Body of pancreas (tissue), 4 donors: Measurements from ENCODE around the gene MCIDAS. TPM values are rescaled to one million over a fixed set of nuclear protein-coding genes. Genes with fewer than 3 reads are reported as not detected.

Experiments
- ATAC-seq: fragments of 150-250 bp; one replicate; pipeline ENCODE4 v1.9.1; 2016
- DNase-seq, 4 donors: peaks; one replicate each; pipeline ENCODE4 v3.0.0-alpha.2; 2019
- H3K27ac ChIP-seq, 4 donors: fragments of 200-600 bp; sonication (generic); 1 replicate in 3 of 4; 2 replicates in 1 of 4; pipeline versions ENCODE4 v1.5.1 to v1.6.1; 2016 to 2019; ENCODE audit warnings: mild to moderate bottlenecking in 1 of 4, mixed read lengths in 1 of 4, moderate library complexity in 1 of 4
- H3K27me3 ChIP-seq, 2 donors: fragments of 200-600 bp; sonication (generic); one replicate each; pipeline ENCODE4 v1.6.0; 2016; ENCODE audit warnings: mild to moderate bottlenecking in 1 of 2
- H3K36me3 ChIP-seq, 2 donors: fragments of 200-600 bp; sonication (generic); replicated peaks in 1 of 2; 2 replicates each; pipeline ENCODE4 v1.5.1; 2016; ENCODE audit warnings: low read depth in 2 of 2; ENCODE audit not compliant: insufficient read depth in 1 of 2
- H3K4me1 ChIP-seq: fragments of 200-600 bp; sonication (generic); one replicate; pipeline ENCODE4 v1.6.0; 2016
- H3K4me3 ChIP-seq, 2 donors: fragments of 200-600 bp; sonication (generic); 1 replicate in 1 of 2; 2 replicates in 1 of 2; pipeline ENCODE4 v1.5.1; 2016 to 2019
- H3K9me3 ChIP-seq, 3 donors: fragments of 200-600 bp; sonication (generic); 1 replicate in 2 of 3; 2 replicates in 1 of 3; pipeline ENCODE4 v1.5.1; 2016
- POLR2A ChIP-seq, 3 donors: fragments of 450-650 bp; IDR thresholded peaks; one replicate each; pipeline ENCODE4 v1.6.1; 2016; ENCODE audit warnings: antibody characterized with exemption in 3 of 3, mild to moderate bottlenecking in 2 of 3
- WGBS, 2 donors: methylation state at CpG; one replicate each; pipeline ENCODE4 v1.1.5; 2017; 5-methylcytosine and 5-hydroxymethylcytosine counted together
- intact Hi-C: fragments of 100-400 bp; cut with DNase I; formaldehyde crosslinking; loops from one replicate; pipeline ENCODE4 v1.15.1; 2023
- total RNA-seq, 2 donors: library from RNA; depleted of rRNA; stranded (reverse); fragments of >200 nt; gene quantifications; one replicate each; pipeline ENCODE4 v1.1.0, GENCODE V29; 2016
- TF ChIP-seq, protein P1 (sequence below), 7 experiments: fragments of 450-650 bp in 4 of 7; fragments of 200-600 bp in 3 of 7; sonication (generic) in 3 of 7; IDR thresholded peaks; one replicate each; pipeline ENCODE4 v1.5.1; 2016 to 2019; ENCODE audit warnings: antibody characterized with exemption in 7 of 7

MCIDAS gene
- total RNA-seq, 2 donors from 2014 or later: 1.3 TPM; not detected in 1

DNA sequence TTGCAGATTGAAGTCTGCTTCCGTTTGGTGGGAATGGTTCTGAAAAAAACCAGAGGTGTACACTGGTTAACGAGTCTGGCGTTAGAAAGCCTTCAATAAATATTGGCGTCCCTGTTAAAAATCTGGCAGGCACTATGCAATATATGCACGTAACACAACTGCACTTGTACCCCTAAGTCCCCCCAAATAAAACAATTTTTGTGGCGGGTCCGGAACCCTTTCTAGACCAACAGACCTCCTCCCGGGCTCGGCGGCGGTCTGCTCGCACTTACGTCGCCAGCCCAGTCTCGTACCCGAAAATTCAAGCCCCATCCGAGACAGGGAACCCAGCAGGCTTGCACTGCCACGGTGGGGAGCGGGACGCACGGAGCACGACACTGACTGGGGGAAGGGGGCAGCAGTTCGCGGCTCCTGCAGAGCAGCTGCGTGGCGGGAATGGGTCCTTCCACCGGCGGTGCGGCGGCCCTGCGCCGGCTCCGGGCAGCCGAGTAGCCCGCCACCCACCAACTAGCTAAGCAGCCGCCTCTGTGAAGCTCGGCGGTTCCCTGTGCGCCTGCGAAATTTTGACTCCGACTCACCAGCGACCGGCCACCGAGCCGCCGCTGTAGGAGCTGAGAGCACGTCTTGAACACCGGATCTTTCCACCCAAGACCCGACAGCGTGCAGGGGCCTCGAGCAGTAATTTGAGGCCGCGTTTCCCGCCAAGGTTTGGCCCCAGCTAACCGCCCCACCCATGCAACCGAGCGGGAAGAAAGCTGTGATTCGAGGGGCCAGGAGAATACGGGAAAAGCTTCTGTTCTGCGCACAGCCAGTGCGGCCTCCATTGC is 3.9 kb downstream of the MCIDAS start:
- TF ChIP-seq POLR2A (IDR thresholded peaks at IDR 0.05): no peak
- TF ChIP-seq, protein P1, sequence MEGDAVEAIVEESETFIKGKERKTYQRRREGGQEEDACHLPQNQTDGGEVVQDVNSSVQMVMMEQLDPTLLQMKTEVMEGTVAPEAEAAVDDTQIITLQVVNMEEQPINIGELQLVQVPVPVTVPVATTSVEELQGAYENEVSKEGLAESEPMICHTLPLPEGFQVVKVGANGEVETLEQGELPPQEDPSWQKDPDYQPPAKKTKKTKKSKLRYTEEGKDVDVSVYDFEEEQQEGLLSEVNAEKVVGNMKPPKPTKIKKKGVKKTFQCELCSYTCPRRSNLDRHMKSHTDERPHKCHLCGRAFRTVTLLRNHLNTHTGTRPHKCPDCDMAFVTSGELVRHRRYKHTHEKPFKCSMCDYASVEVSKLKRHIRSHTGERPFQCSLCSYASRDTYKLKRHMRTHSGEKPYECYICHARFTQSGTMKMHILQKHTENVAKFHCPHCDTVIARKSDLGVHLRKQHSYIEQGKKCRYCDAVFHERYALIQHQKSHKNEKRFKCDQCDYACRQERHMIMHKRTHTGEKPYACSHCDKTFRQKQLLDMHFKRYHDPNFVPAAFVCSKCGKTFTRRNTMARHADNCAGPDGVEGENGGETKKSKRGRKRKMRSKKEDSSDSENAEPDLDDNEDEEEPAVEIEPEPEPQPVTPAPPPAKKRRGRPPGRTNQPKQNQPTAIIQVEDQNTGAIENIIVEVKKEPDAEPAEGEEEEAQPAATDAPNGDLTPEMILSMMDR (IDR thresholded peaks at IDR 0.05): no peak
- Histone ChIP-seq H3K9me3 (no peaks in the 10 kb centered on the region), H3K36me3 (no peaks in the 10 kb centered on the region), H3K27me3 (no peaks in the 10 kb centered on the region), H3K27ac (no peak overlapping the region), H3K4me3 (no peak overlapping the region), H3K4me1 (peaks cover 43% of the 10 kb centered on the region)
- 48 to 63% methylated on average over 34 to 58 of the region's 61 CpGs for WGBS, 2 donors
- intact Hi-C loops: no loop called here
- no peak for ATAC-seq
- DNase-seq: no peak

DNA sequence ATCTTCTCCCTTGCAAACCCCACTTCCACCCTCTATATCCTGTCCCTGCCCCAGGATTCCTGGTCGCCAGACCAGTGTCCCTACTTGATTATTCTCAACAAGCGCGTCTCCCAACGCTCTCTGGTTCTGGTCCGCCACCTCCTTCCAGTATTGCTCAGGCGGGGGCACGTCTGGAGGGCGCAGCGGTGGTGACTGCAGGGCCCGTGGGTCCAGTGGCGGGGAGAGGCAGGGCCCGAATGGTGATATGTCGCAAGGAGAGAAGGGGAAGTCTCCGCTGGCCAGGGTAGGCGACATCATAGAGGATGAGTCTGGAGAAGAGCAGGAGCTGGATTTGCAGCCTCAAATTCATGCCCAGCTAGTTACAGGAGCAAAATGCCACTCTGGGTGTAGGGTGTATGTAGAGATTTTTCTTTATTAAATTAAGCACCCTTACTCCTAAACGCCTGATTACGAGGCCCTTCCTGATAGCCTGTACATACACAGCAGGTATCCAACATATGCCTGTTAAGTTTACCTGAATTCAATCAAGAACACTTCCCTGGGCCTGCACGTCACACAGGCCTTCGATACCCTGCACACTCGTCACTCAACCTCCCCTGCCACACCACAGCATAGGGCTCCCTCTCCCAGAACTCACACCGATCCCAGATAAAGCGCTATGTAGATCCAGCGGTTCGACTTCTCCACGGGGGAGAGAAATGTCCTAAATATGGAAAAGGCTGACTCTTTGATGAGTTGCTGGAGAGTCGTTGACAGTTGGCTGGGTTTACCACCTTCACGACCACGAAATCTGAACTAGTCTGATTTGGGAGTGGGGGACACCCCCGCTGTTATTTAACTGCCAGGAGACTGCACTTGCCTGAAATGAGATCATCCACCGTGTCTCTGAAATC is 4.8 kb downstream of the MCIDAS start:
- TF ChIP-seq, protein P1 (IDR thresholded peaks at IDR 0.05): no peak
- TF ChIP-seq POLR2A (IDR thresholded peaks at IDR 0.05): no peak
- Histone ChIP-seq H3K36me3 (no peaks in the 10 kb centered on the region), H3K4me3 (no peak overlapping the region), H3K4me1 (peaks cover 44% of the 10 kb centered on the region), H3K27ac (no peak overlapping the region), H3K27me3 (no peaks in the 10 kb centered on the region), H3K9me3 (no peaks in the 10 kb centered on the region)
- DNase-seq (no peak), ATAC-seq (no peak)
- 47 to 71% methylated on average over 30 of the region's 30 CpGs for WGBS, 2 donors
- intact Hi-C loops: no loop called here

DNA sequence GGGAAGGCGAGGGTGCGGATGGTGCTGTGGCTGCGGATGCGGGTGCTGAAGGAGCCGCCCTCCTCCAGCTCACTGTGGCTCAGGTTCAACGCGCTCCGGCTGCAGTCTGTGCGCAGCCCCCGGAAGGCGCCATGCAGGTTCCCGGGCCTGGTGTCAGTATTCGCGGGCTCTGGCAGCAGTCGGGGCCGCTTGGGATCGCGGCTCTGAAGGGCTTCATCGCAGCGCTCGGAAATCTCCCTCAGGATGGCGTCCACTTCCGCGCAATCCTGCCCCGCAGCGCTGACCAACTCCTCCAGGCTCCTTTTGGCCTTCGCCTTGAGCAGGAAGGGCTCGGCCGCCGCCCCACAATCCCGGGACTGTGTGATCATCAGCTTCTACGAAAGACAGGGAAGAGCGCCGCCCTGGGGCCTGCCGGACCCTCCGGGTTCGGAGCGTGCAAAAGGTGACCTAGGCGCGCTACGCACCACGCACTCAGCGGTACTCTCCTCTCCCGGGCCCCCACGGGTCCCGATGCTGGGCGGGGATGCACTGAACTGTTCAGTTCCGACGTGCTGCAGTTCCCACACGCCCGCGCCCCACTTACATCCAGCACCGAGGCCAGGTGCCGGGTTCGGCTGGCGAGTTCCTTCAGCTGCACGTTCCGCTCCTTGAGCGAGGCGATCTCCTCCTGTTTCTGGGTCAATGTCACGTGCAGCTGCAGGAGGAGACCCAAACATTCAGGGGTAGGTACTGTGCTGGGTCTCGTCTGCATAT is 6.5 kb downstream of the MCIDAS start:
- intact Hi-C loops: no loop called here
- Histone ChIP-seq H3K27ac (peak overlapping the region in 2 of 4 donors; percentile 1 to 6), H3K4me1 (peaks cover 35% of the 10 kb centered on the region), H3K27me3 (no peaks in the 10 kb centered on the region), H3K36me3 (no peaks in the 10 kb centered on the region), H3K4me3 (no peak overlapping the region), H3K9me3 (no peaks in the 10 kb centered on the region)
- ATAC-seq (no peak), DNase-seq (peak in 3 of 4 donors; percentile 20 to 40 (median 21))
- no peak for TF ChIP-seq POLR2A (IDR thresholded peaks at IDR 0.05)
- TF ChIP-seq, protein P1 (IDR thresholded peaks at IDR 0.05): peak in 1 of 7 experiments; percentile 9
- 40 to 51% methylated on average over 37 to 57 of the region's 62 CpGs for WGBS, 2 donors

DNA sequence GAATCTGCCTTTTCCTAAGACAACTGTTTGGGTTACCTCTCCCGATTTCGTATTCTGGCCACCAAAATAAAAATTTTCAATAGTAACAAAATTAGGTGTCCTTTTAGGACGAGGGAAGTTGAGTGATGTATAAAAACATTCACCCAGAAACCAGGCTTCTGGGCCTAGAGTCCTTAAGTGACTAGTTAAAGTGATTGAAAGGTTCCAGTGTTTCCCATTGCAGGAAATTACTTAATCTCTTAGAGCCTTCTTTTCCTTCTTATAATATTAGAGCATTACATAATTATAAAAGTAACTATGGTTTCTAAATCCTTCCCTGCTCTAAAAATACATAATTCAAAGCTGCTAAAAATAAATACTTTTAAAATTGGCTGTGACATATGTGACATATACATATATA is 7.3 kb downstream of the MCIDAS start:
- H3K27me3 ChIP-seq: no peaks in the 10 kb centered on the region
- no peaks in the 10 kb centered on the region for H3K36me3 ChIP-seq
- no peak for DNase-seq
- no peaks in the 10 kb centered on the region for H3K9me3 ChIP-seq
- no peak for ATAC-seq
- no peak overlapping the region for H3K4me3 ChIP-seq
- H3K4me1 ChIP-seq: peaks cover 35% of the 10 kb centered on the region
- H3K27ac ChIP-seq: peak overlapping the region in 3 of 4 donors; percentile 2 to 68 (median 37)
- WGBS, 2 donors: 55% methylated on average over 3 of the region's 3 CpGs
- intact Hi-C loops: no loop called here
- TF ChIP-seq POLR2A (IDR thresholded peaks at IDR 0.05): no peak
- TF ChIP-seq, protein P1 (IDR thresholded peaks at IDR 0.05): no peak
